Ovary (tissue), 3 donors: Measurements from ENCODE around the gene MGAT4B.

ENCODE experiments used
- POLR2A ChIP-seq: fragments of 450-650 bp; IDR thresholded peaks from one replicate; pipeline ENCODE4 v1.6.1; 2017; ENCODE audit warnings: antibody characterized with exemption, mild to moderate bottlenecking, moderate library complexity
- TF ChIP-seq, protein P1 (sequence below), 3 donors: fragments of 450-650 bp in 2 of 3; fragments of 200-600 bp in 1 of 3; IDR thresholded peaks; one replicate each; pipeline versions ENCODE4 v1.5.1 to v1.8.0; 2016 to 2022; ENCODE audit warnings: antibody characterized with exemption in 3 of 3, mild to moderate bottlenecking in 1 of 3
- donor health status: DM: no; HTN: no; CAD: no.

DNA sequence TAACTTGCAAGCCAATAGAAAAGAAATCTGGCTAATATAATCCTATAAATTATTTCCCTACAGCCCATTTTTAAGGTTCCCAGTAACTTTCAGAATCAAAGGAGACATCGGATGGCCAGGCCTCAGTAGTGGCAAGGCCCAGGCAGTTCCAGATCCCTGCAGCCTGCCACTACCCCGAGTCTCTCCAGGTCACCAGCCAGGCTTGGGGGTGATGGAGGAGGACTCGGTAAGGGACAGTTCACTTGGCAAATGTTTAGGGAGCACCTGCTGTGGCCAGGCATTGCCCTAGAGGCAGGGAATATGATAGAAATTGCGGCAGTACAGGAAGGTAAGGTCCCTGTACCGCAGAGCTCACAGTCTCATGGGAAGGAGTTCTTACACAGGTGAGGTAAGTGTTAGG, 28.1 kb downstream of the MGAT4B start:
- TF ChIP-seq, protein P1, sequence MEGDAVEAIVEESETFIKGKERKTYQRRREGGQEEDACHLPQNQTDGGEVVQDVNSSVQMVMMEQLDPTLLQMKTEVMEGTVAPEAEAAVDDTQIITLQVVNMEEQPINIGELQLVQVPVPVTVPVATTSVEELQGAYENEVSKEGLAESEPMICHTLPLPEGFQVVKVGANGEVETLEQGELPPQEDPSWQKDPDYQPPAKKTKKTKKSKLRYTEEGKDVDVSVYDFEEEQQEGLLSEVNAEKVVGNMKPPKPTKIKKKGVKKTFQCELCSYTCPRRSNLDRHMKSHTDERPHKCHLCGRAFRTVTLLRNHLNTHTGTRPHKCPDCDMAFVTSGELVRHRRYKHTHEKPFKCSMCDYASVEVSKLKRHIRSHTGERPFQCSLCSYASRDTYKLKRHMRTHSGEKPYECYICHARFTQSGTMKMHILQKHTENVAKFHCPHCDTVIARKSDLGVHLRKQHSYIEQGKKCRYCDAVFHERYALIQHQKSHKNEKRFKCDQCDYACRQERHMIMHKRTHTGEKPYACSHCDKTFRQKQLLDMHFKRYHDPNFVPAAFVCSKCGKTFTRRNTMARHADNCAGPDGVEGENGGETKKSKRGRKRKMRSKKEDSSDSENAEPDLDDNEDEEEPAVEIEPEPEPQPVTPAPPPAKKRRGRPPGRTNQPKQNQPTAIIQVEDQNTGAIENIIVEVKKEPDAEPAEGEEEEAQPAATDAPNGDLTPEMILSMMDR (IDR thresholded peaks at IDR 0.05): no peak
- no peak for TF ChIP-seq POLR2A
